HG03060 (cell line): ENCODE results near the gene GDF11.

Experiments
- ATAC-seq: cut with Tn5 transposase; IDR thresholded peaks from one replicate; pipeline ENCODE4 v1.9.1; 2021; ENCODE audit warnings: low read depth, moderate number of reproducible peaks; ENCODE audit not compliant: unreplicated experiment

Gene GDF11

GRCh38 chr12:55706568-55707218 is 36.2 kb upstream of the GDF11 start:
- no peak for ATAC-seq

- ATAC-seq, result no peak
These were observed 35.7 kb upstream of the GDF11 start for GRCh38 chr12:55707219-55707671.

GRCh38 chr12:55707841-55708694 is 34.9 kb upstream of the GDF11 start, which contains the start of gene ITGA7:
TSS of gene ITGA7 (minus strand) at chr12:55707904. CDS start at chr12:55707682, 222 bp downstream.
- ATAC-seq, result no peak

GRCh38 chr12:55708695-55709233 is 34.2 kb upstream of the GDF11 start:
- ATAC-seq, result no peak

- ATAC-seq, result no peak
These were observed 31.0 kb upstream of the GDF11 start for GRCh38 chr12:55711786-55712553.

GRCh38 chr12:55712700-55713415 is 30.1 kb upstream of the GDF11 start:
- ATAC-seq, result no peak

- ATAC-seq, result no peak
These were observed 29.2 kb upstream of the GDF11 start for GRCh38 chr12:55713721-55714120.

- no peak for ATAC-seq
These were observed 27.7 kb upstream of the GDF11 start for GRCh38 chr12:55715169-55715764.

- peak; percentile 66 for ATAC-seq
These were observed 26.9 kb upstream of the GDF11 start, which contains the start of gene BLOC1S1 for GRCh38 chr12:55715833-55716581. TSS of gene BLOC1S1 (plus strand) at chr12:55716046. CDS start at chr12:55716052, 6 bp downstream.

- peak; percentile 19 for ATAC-seq
These were observed 26.4 kb upstream of the GDF11 start for GRCh38 chr12:55716582-55716957.

GRCh38 chr12:55717011-55718007 is 25.6 kb upstream of the GDF11 start:
- no peak for ATAC-seq

- ATAC-seq, result no peak
These were observed 24.9 kb upstream of the GDF11 start for GRCh38 chr12:55718015-55718414.

- ATAC-seq, result no peak
These were observed 24.2 kb upstream of the GDF11 start for GRCh38 chr12:55718624-55719275.

GRCh38 chr12:55719371-55719770 is 23.6 kb upstream of the GDF11 start:
- no peak for ATAC-seq

GRCh38 chr12:55720071-55720564 is 22.8 kb upstream of the GDF11 start, which contains the start of gene RDH5:
TSS of gene RDH5 (plus strand) at chr12:55720393. CDS start at chr12:55721185, 792 bp downstream.
- ATAC-seq, result no peak

GRCh38 chr12:55720894-55721444 is 22.0 kb upstream of the GDF11 start:
- ATAC-seq, result no peak
